ENCODE results near the gene AKAP7.

AKAP7 gene

GRCh38 chr6:131212913-131213312 is 77.6 kb downstream of the AKAP7 start:
- no peak overlapping the region for H3K27ac ChIP-seq
- TF ChIP-seq CTCF (IDR thresholded peaks at IDR 0.05) = no peak
- no peak for TF ChIP-seq ZFX (IDR thresholded peaks at IDR 0.05; ENCODE audit: borderline replicate concordance)

- no peak overlapping the region for H3K27ac ChIP-seq
- TF ChIP-seq ZFX (IDR thresholded peaks at IDR 0.05; ENCODE audit: borderline replicate concordance) (no peak), CTCF (IDR thresholded peaks at IDR 0.05) (no peak)
Observed at GRCh38 chr6:131213501-131213990, 78.3 kb downstream of the AKAP7 start.

- no peak overlapping the region for H3K27ac ChIP-seq
- TF ChIP-seq CTCF (IDR thresholded peaks at IDR 0.05) (no peak), ZFX (IDR thresholded peaks at IDR 0.05; ENCODE audit: borderline replicate concordance) (no peak)
Observed at GRCh38 chr6:131215219-131215618, 80.0 kb downstream of the AKAP7 start.

- H3K27ac ChIP-seq = no peak overlapping the region
- TF ChIP-seq CTCF (IDR thresholded peaks at IDR 0.05) = no peak
- TF ChIP-seq ZFX (IDR thresholded peaks at IDR 0.05; ENCODE audit: borderline replicate concordance) = no peak
Observed at GRCh38 chr6:131216246-131216645, 81.0 kb downstream of the AKAP7 start.

- TF ChIP-seq CTCF (IDR thresholded peaks at IDR 0.05) = no peak
- TF ChIP-seq ZFX (IDR thresholded peaks at IDR 0.05; ENCODE audit: borderline replicate concordance) = no peak
- H3K27ac ChIP-seq = no peak overlapping the region
Observed at GRCh38 chr6:131222773-131223172, 87.5 kb downstream of the AKAP7 start.

GRCh38 chr6:131223416-131223815 is 88.1 kb downstream of the AKAP7 start:
- H3K27ac ChIP-seq = no peak overlapping the region
- no peak for TF ChIP-seq CTCF (IDR thresholded peaks at IDR 0.05)
- no peak for TF ChIP-seq ZFX (IDR thresholded peaks at IDR 0.05; ENCODE audit: borderline replicate concordance)

- H3K27ac ChIP-seq = no peak overlapping the region
- no peak for TF ChIP-seq ZFX (IDR thresholded peaks at IDR 0.05; ENCODE audit: borderline replicate concordance)
- TF ChIP-seq CTCF (IDR thresholded peaks at IDR 0.05) = no peak
Observed at GRCh38 chr6:131225127-131225526, 89.9 kb downstream of the AKAP7 start.

Data from 22Rv1 (cell line).